HPDE6-E6E7 (cell line): ENCODE data around the gene BMAL2.

Experiments
- DNase-seq: peaks from one replicate; pipeline ENCODE4 v3.0.0; 2011; ENCODE audit warnings: missing footprints; ENCODE audit errors: extremely low spot score

Gene BMAL2

GRCh38 chr12:27324530-27324929 lies 8.1 kb upstream of the BMAL2 start:
- DNase-seq: no peak

GRCh38 chr12:27330846-27331245 lies 1.8 kb upstream of the BMAL2 start:
- DNase-seq: no peak

GRCh38 chr12:27331291-27331926 lies 1.2 kb upstream of the BMAL2 start:
- DNase-seq: peak; percentile 79

- no peak for DNase-seq
Observed at GRCh38 chr12:27331927-27332324, 710 bp upstream of the BMAL2 start.

- no peak for DNase-seq
Observed at GRCh38 chr12:27332407-27332713, 276 bp upstream of the BMAL2 start.

- DNase-seq: no peak
Observed at GRCh38 chr12:27333403-27334009, 870 bp downstream of the BMAL2 start.

GRCh38 chr12:27334042-27334720 lies 1.5 kb downstream of the BMAL2 start:
- DNase-seq: no peak

- no peak for DNase-seq
Observed at GRCh38 chr12:27334721-27335082, 2.1 kb downstream of the BMAL2 start.

- DNase-seq: no peak
Observed at GRCh38 chr12:27335364-27336281, 3.0 kb downstream of the BMAL2 start.

GRCh38 chr12:27336282-27336653 lies 3.6 kb downstream of the BMAL2 start:
- peak; percentile 55 for DNase-seq

- no peak for DNase-seq
Observed at GRCh38 chr12:27337376-27337775, 4.7 kb downstream of the BMAL2 start.

- DNase-seq: no peak
Observed at GRCh38 chr12:27338473-27338872, 5.8 kb downstream of the BMAL2 start.

- no peak for DNase-seq
Observed at GRCh38 chr12:27340971-27341370, 8.3 kb downstream of the BMAL2 start.

- DNase-seq: no peak
Observed at GRCh38 chr12:27342536-27342935, 9.9 kb downstream of the BMAL2 start.

- peak; percentile 79 for DNase-seq
Observed at GRCh38 chr12:27343255-27344000, 10.8 kb downstream of the BMAL2 start.

GRCh38 chr12:27344246-27344645 lies 11.6 kb downstream of the BMAL2 start:
- DNase-seq: no peak

- no peak for DNase-seq
Observed at GRCh38 chr12:27344760-27345159, 12.1 kb downstream of the BMAL2 start.

GRCh38 chr12:27345376-27345775 lies 12.7 kb downstream of the BMAL2 start:
- no peak for DNase-seq

GRCh38 chr12:27347779-27348178 lies 15.1 kb downstream of the BMAL2 start:
- DNase-seq: peak; percentile 59

- DNase-seq: no peak
Observed at GRCh38 chr12:27351476-27351875, 18.8 kb downstream of the BMAL2 start.

GRCh38 chr12:27355486-27355885 lies 22.9 kb downstream of the BMAL2 start:
- DNase-seq: no peak

GRCh38 chr12:27355979-27356378 lies 23.3 kb downstream of the BMAL2 start:
- DNase-seq: no peak
